ENCODE data around the gene WARS2.

DNA sequence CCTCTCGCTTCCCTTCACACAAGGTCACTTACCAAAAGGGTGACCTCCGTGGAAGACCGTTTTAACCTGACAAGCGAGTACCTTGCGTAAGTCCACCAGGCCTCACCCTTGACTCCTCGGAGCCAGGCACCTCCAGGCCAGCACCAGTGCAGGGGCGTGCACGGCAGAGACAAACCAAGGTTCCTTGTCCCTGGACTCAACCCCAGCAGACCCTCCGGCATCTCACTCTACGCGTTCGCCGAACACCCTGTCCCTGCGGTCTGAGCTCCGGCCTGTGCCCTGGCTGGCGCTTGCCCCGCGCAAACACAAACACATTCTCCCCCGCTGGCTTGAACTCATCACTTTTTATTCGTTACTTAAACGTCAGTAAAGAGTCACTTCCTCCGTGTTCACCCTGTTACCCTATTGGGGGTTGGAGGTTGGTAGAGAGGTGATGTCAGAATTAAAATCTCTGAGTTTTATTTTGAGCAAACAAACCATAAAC lies 156.9 kb downstream of the WARS2 start:
- TF ChIP-seq POLR2AphosphoS5 (IDR thresholded peaks at IDR 0.05; ENCODE audit: low read depth, low read length): no peak
- no peak for TF ChIP-seq POLR2A (IDR thresholded peaks at IDR 0.05; ENCODE audit: low read depth, low read length)
- no peak for TF ChIP-seq TAF1 (IDR thresholded peaks at IDR 0.05; ENCODE audit: low read depth, low read length)
